ENCODE measurements around the gene WDR62.

GRCh38 chr19:36043952-36044351 lies 10.7 kb upstream of the WDR62 start:
- TF ChIP-seq CTCF (IDR thresholded peaks at IDR 0.05; ENCODE audit: poor library complexity, severe bottlenecking) (no peak), POLR2AphosphoS5 (IDR thresholded peaks at IDR 0.05) (no peak), EZH2 (IDR thresholded peaks at IDR 0.05; ENCODE audit: borderline replicate concordance, insufficient read depth, low read length, poor library complexity, severe bottlenecking) (no peak), REST (IDR thresholded peaks at IDR 0.05; ENCODE audit: borderline replicate concordance) (no peak), TAF1 (IDR thresholded peaks at IDR 0.05; ENCODE audit: low read depth) (no peak), EP300 (conservative IDR thresholded peaks at IDR 0.05; ENCODE audit: poor library complexity, severe bottlenecking) (no peak)

All from neural cell (in vitro differentiated cells).